Endothelial cell of umbilical vein (primary cell): Measurements from ENCODE around the gene LMO1. TPM values are rescaled to one million over a fixed set of nuclear protein-coding genes. Genes with fewer than 3 reads are reported as not detected.

Source experiments
- BruUV-seq: library from RNA; stranded (reverse); fragments of 400-500 nt; replicated peaks from 2 replicates; lab custom pipeline; 2021; lab: Mats Ljungman, UMichigan
- CTCF ChIA-PET: fragments of 300-600, 350-600 bp; sonication (Branson Sonifier 250); formaldehyde crosslinking; loops from one replicate; lab custom pipeline; 2021; ENCODE audit warnings: antibody characterized with exemption, inconsistent platforms; lab: Charles Lee
- POLR2A ChIA-PET: fragments of 300-600, 350-600 bp; sonication (Branson Sonifier 250); formaldehyde crosslinking; loops from one replicate; lab custom pipeline; 2021; ENCODE audit warnings: antibody characterized with exemption, inconsistent platforms; lab: Charles Lee
- DNase-seq: peaks from one replicate; pipeline ENCODE4 v3.0.0-alpha.2; 2011; ENCODE audit warnings: low read depth, low spot score
- FAIRE-seq: peaks from 2 replicates; lab custom pipeline; 2011; peaks lifted over from hg19 to GRCh38; lab: Jason Lieb, UNC
- H2AFZ ChIP-seq: 2 replicates; pipeline ENCODE4 v1.6.0; 2012; ENCODE audit warnings: low read depth, low read length, control low read depth, inconsistent platforms
- H3K27ac ChIP-seq: 2 replicates; pipeline ENCODE4 v1.5.1; 2011; ENCODE audit warnings: low read depth, mild to moderate bottlenecking, control low read depth, low read length, moderate library complexity; ENCODE audit not compliant: insufficient read depth
- H3K27me3 ChIP-seq, 2 experiments: 2 replicates each; pipeline versions ENCODE4 v1.6.0 to v1.6.1; 2011; ENCODE audit warnings: low read length in 2 of 2, mixed read lengths in 1 of 2; ENCODE audit not compliant: control insufficient read depth in 2 of 2, insufficient read depth in 2 of 2
- H3K36me3 ChIP-seq, 2 experiments: 2 replicates in 1 of 2; 3 replicates in 1 of 2; pipeline ENCODE4 v1.5.1; 2011; ENCODE audit warnings: low read length in 2 of 2, mild to moderate bottlenecking in 1 of 2, moderate library complexity in 1 of 2; ENCODE audit not compliant: control insufficient read depth in 2 of 2, insufficient read depth in 2 of 2; ENCODE audit errors: extremely low read depth in 1 of 2
- H3K4me1 ChIP-seq: 3 replicates; pipeline ENCODE4 v1.5.1; 2011; ENCODE audit warnings: mild to moderate bottlenecking, low read length; ENCODE audit not compliant: control insufficient read depth, insufficient read depth; ENCODE audit errors: extremely low read depth
- H3K4me2 ChIP-seq: 2 replicates; pipeline ENCODE4 v1.6.1; 2011; ENCODE audit warnings: low read length, control low read depth, mixed read lengths; ENCODE audit not compliant: insufficient read depth
- H3K4me3 ChIP-seq, 3 experiments: fragments of 200-600 bp in 1 of 3; sonication (generic), shearing (Covaris generic) in 1 of 3; replicated peaks in 1 of 3; 2 replicates each; pipeline ENCODE4 v1.5.1; 2011 to 2016; ENCODE audit warnings: control low read depth in 3 of 3, low read length in 3 of 3, mild to moderate bottlenecking in 2 of 3, inconsistent platforms in 1 of 3, low read depth in 1 of 3, moderate library complexity in 1 of 3; ENCODE audit not compliant: insufficient read depth in 1 of 3
- H3K79me2 ChIP-seq: 2 replicates; pipeline ENCODE4 v1.6.0; 2012; ENCODE audit warnings: low read length, inconsistent platforms; ENCODE audit not compliant: control insufficient read depth, insufficient read depth
- H3K9ac ChIP-seq: replicated peaks from 2 replicates; pipeline ENCODE3; 2011; ENCODE audit warnings: low read length, control low read depth; ENCODE audit not compliant: insufficient read depth; ENCODE audit errors: extremely low read depth
- H3K9me1 ChIP-seq: replicated peaks from 3 replicates; pipeline ENCODE4 v1.6.0; 2011; ENCODE audit warnings: mild to moderate bottlenecking, low read length; ENCODE audit not compliant: control insufficient read depth, insufficient read depth; ENCODE audit errors: extremely low read depth
- H3K9me3 ChIP-seq: replicated peaks from 2 replicates; pipeline ENCODE4 v1.5.1; 2012; ENCODE audit warnings: low read length, inconsistent platforms; ENCODE audit not compliant: control insufficient read depth, insufficient read depth
- H4K20me1 ChIP-seq: replicated peaks from 2 replicates; pipeline ENCODE3; 2011; ENCODE audit warnings: mild to moderate bottlenecking, low read length; ENCODE audit not compliant: control insufficient read depth, insufficient read depth; ENCODE audit errors: extremely low read depth
- CTCF ChIP-seq, 2 donors: IDR thresholded peaks; 1 replicate in 1 of 2; 2 replicates in 1 of 2; pipeline ENCODE4 v1.5.1; 2011; ENCODE audit warnings: low read length in 2 of 2, mild to moderate bottlenecking in 2 of 2, moderate library complexity in 2 of 2, control low read depth in 1 of 2, inconsistent platforms in 1 of 2, low read depth in 1 of 2; ENCODE audit not compliant: insufficient read depth in 1 of 2; ENCODE audit errors: extremely low read depth in 1 of 2
- EZH2 ChIP-seq: IDR thresholded peaks from 2 replicates; pipeline ENCODE4 v1.6.1; 2012; ENCODE audit warnings: borderline replicate concordance, low read depth, mild to moderate bottlenecking, moderate library complexity, low read length, inconsistent platforms; ENCODE audit not compliant: severe bottlenecking
- FOS ChIP-seq: IDR thresholded peaks from 2 replicates; pipeline ENCODE4 v1.6.1; 2011; ENCODE audit warnings: mild to moderate bottlenecking, low read length, moderate library complexity, borderline replicate concordance; ENCODE audit not compliant: insufficient read depth
- GATA2 ChIP-seq: IDR thresholded peaks from 2 replicates; pipeline ENCODE4 v1.7.0; 2011; ENCODE audit warnings: low read depth, mild to moderate bottlenecking, moderate library complexity, mixed read lengths, low read length; ENCODE audit not compliant: insufficient read length, insufficient read depth
- JUN ChIP-seq: IDR thresholded peaks from 2 replicates; pipeline ENCODE4 v1.6.1; 2011; ENCODE audit warnings: borderline replicate concordance, low read depth; ENCODE audit not compliant: insufficient read length, insufficient read depth
- MAX ChIP-seq: IDR thresholded peaks from 2 replicates; pipeline ENCODE4 v1.6.1; 2011; ENCODE audit not compliant: insufficient read depth, insufficient read length
- MYC ChIP-seq: IDR thresholded peaks from one replicate; pipeline ENCODE4 v1.6.1; 2011; ENCODE audit warnings: mild to moderate bottlenecking, low read depth, low read length
- POLR2A ChIP-seq: IDR thresholded peaks from 2 replicates; pipeline ENCODE4 v1.6.1; 2012; ENCODE audit warnings: low read depth, mild to moderate bottlenecking, control low read depth, low read length
- POLR2AphosphoS5 ChIP-seq: IDR thresholded peaks from 2 replicates; pipeline ENCODE4 v1.6.1; 2012; ENCODE audit warnings: low read depth, mild to moderate bottlenecking, control low read depth, low read length, moderate library complexity; ENCODE audit not compliant: insufficient read depth
- dilution Hi-C: fragments of 300-500 bp; cut with MboI; formaldehyde crosslinking; loops from one replicate; pipeline ENCODE4 v1.15.0; 2019; ENCODE audit warnings: low sequenced_read_pairs; ENCODE audit not compliant: extremely low pct_ligation_motif_present
- intact Hi-C: fragments of 100-400 bp; cut with micrococcal nuclease; formaldehyde crosslinking; loops from one replicate; pipeline ENCODE4 v1.10.0; 2022
- polyA plus RNA-seq, 4 experiments: library from polyadenylated mRNA; depleted of rRNA in 3 of 4; stranded (reverse) in 3 of 4; unstranded in 1 of 4; fragments of >200 nt; gene quantifications; 2 replicates each; pipeline versions ENCODE4 v1.2.1 to v1.2.3, GENCODE V29; 2011 to 2012; ENCODE audit warnings: missing spikeins in 1 of 4
- total RNA-seq: library from RNA; stranded (reverse); gene quantifications from 2 replicates; pipeline ENCODE4 v1.2.3, GENCODE V29; 2021

The LMO1 gene
- total and polyA plus RNA-seq, 2 donors (not counting 3 experiments of a cell fraction or from before 2014, with no cell fraction given): not detected

GRCh38 chr11:8217136-8217535, 46.5 kb downstream of the LMO1 start:
- Histone ChIP-seq H2AFZ (no peak overlapping the region), H3K36me3 (no peaks in the 10 kb centered on the region), H3K4me3 (no peak overlapping the region), H3K27ac (no peak overlapping the region), H3K27me3 (peaks cover 2 to 6% of the 10 kb centered on the region in 2 experiments), H3K4me1 (no peaks in the 10 kb centered on the region), H3K4me2 (no peak overlapping the region), H3K79me2 (no peaks in the 10 kb centered on the region), H3K9me3 (no peaks in the 10 kb centered on the region), H3K9ac (no peak overlapping the region), H3K9me1 (no peaks in the 10 kb centered on the region), H4K20me1 (no peaks in the 10 kb centered on the region)
- TF ChIP-seq FOS (no peak), MAX (no peak), EZH2 (no peak), POLR2AphosphoS5 (no peak), CTCF (IDR thresholded peaks at IDR 0.05; ENCODE audit: extremely low read depth in 1 of 2, insufficient read depth in 1 of 2, low read depth in 1 of 2, low read length in 2 of 2) (no peak), POLR2A (no peak), GATA2 (no peak), MYC (no peak), JUN (no peak)
- dilution Hi-C loops (no loop called here), intact Hi-C loops (no loop called here)
- no TSS peak for BruUV-seq
- ChIA-PET CTCF (interaction anchor here (0.7 to 2.4 kb wide), 6 partner anchors 10 to 742 kb away, joined by 3 to 10 read pairs (median 5); partner anchors contain the start of gene LMO1), POLR2A (no interaction called here)
- FAIRE-seq (no peak), DNase-seq (no peak)
